Panc1 (cell line): ENCODE measurements around the gene THAP12.

ENCODE experiments used
- POLR2AphosphoS5 ChIP-seq: IDR thresholded peaks from 2 replicates; pipeline ENCODE4 v1.6.1; 2012; ENCODE audit warnings: mild to moderate bottlenecking, low read depth, low read length, moderate library complexity
- TCF7L2 ChIP-seq: IDR thresholded peaks from 2 replicates; pipeline ENCODE4 v1.6.1; 2011; ENCODE audit warnings: mild to moderate bottlenecking, low read depth, low read length, inconsistent platforms
- TF ChIP-seq, protein P1 (sequence below): fragments of 450-650 bp; IDR thresholded peaks from 2 replicates; pipeline ENCODE4 v1.5.1; 2017; ENCODE audit warnings: mild to moderate bottlenecking

DNA sequence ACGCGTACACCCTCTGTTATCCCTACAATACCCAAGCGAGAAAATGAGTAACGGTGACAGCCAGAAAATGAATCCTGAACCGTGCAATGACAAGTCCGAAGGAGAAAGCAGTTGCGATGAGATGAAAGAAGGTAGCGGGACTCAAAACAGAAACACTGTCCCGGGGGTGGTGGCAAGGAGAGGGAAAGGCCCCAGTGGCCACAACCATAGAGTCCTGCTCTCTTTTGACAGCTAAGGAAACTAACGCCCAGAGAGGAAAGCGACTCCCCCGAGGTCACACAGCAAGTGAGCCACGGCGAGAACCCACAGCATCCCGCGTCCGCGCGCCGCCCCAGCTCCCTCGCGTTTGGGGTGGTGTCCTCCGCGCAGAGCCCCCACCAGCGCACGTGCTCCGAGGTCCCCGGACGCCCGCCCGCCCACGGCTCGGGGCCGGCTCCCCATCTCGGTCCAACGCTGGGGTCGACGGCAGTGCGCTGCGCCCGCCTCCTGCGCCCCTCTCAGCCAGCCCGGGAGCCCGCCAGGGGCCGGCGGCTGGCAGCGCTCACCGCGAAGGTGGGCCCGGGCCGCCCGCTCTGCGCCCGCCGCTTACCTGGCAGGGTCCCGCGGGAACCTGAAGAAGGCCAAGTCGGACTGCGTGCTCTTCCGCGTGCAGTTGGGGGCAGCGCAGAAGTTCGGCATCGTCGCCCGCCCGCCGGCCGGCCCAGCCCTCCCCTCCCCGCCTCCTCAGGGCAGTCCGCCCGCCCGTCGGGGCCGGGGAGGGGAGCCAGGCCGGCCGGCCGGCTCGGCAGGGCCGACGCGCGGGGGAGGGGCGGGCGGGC, 564 bp downstream of the THAP12 start:
- TF ChIP-seq TCF7L2 (no peak), POLR2AphosphoS5 (no peak)
- TF ChIP-seq, protein P1, sequence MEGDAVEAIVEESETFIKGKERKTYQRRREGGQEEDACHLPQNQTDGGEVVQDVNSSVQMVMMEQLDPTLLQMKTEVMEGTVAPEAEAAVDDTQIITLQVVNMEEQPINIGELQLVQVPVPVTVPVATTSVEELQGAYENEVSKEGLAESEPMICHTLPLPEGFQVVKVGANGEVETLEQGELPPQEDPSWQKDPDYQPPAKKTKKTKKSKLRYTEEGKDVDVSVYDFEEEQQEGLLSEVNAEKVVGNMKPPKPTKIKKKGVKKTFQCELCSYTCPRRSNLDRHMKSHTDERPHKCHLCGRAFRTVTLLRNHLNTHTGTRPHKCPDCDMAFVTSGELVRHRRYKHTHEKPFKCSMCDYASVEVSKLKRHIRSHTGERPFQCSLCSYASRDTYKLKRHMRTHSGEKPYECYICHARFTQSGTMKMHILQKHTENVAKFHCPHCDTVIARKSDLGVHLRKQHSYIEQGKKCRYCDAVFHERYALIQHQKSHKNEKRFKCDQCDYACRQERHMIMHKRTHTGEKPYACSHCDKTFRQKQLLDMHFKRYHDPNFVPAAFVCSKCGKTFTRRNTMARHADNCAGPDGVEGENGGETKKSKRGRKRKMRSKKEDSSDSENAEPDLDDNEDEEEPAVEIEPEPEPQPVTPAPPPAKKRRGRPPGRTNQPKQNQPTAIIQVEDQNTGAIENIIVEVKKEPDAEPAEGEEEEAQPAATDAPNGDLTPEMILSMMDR: no peak
